HG02763 (cell line): Measurements from ENCODE around the gene PAX9.

Experiments used
- ATAC-seq: cut with Tn5 transposase; IDR thresholded peaks from one replicate; pipeline ENCODE4 v1.9.1; 2021; ENCODE audit warnings: mild to moderate bottlenecking, moderate library complexity; ENCODE audit not compliant: unreplicated experiment

Gene PAX9

GRCh38 chr14:36724162-36724561 is 62.5 kb downstream of the PAX9 start:
- no peak for ATAC-seq

GRCh38 chr14:36726128-36726527 is 64.5 kb downstream of the PAX9 start:
- no peak for ATAC-seq
